ENCODE measurements around the gene THOC5. TPM values are rescaled to one million over a fixed set of nuclear protein-coding genes. Genes with fewer than 3 reads are reported as not detected.

The THOC5 gene
- total RNA-seq, 1 experiment from 2014 or later: 80.6 TPM

GRCh38 chr22:29493636-29494035 lies 59.9 kb downstream of the THOC5 start:
- Histone ChIP-seq H3K9me2 (ENCODE audit: insufficient read depth) (no peaks in the 10 kb centered on the region), H3K4me2 (ENCODE audit: low read length) (no peak overlapping the region), H3K79me2 (ENCODE audit: insufficient read depth, low read length) (no peaks in the 10 kb centered on the region), H2AFZ (ENCODE audit: low read depth, low read length, poor library complexity, severe bottlenecking) (no peak overlapping the region), H3K9me3 (ENCODE audit: control insufficient read depth in 1 of 2, insufficient read depth in 1 of 2, low read depth in 1 of 2, low read length in 2 of 2) (peaks cover 0 to 7% of the 10 kb centered on the region in 2 experiments; a peak in 1 of 4 replicates), H4K20me1 (ENCODE audit: insufficient read depth) (no peaks in the 10 kb centered on the region), H3K27ac (ENCODE audit: low read depth, low read length) (no peak overlapping the region), H3K4me3 (replicated peaks in 1 of 2; ENCODE audit: low read depth in 1 of 2, low read length in 2 of 2) (no peak overlapping the region), H3K9ac (ENCODE audit: low read length) (no peak overlapping the region), H3K4me1 (ENCODE audit: control insufficient read depth in 1 of 2, insufficient read depth in 2 of 2, low read length in 2 of 2) (no peaks in the 10 kb centered on the region), H3K36me3 (ENCODE audit: control insufficient read depth in 1 of 2, insufficient read depth in 2 of 2, low read length in 2 of 2) (no peaks in the 10 kb centered on the region; a peak in 1 of 4 replicates), H3K27me3 (ENCODE audit: insufficient read depth, low read length) (no peaks in the 10 kb centered on the region)
- CTCF ChIA-PET: no interaction called here
- intact Hi-C loops (cut with micrococcal nuclease): no loop called here
- TF ChIP-seq POLR2A (IDR thresholded peaks at IDR 0.05; ENCODE audit: borderline replicate concordance, extremely low read depth, insufficient read depth, insufficient read length) (no peak), SP1 (IDR thresholded peaks at IDR 0.05; ENCODE audit: low read depth) (no peak), EZH2 (IDR thresholded peaks at IDR 0.05) (no peak), EGR1 (IDR thresholded peaks at IDR 0.05; ENCODE audit: low read depth) (no peak), ZFX (IDR thresholded peaks at IDR 0.05) (no peak), TCF7L2 (IDR thresholded peaks at IDR 0.05; ENCODE audit: borderline replicate concordance, extremely low read depth, insufficient read depth, insufficient read length) (no peak), EZH2phosphoT487 (IDR thresholded peaks at IDR 0.05; ENCODE audit: borderline replicate concordance) (no peak), SIN3A (IDR thresholded peaks at IDR 0.05; ENCODE audit: low read depth) (no peak)
- no peak for DNase-seq (ENCODE audit: low read depth, low spot score)
- no peak for ATAC-seq
- RAD21 ChIA-PET (ENCODE audit: low non-redundant PET in 1 of 2, low total read pairs in 2 of 2, uncharacterized antibody in 2 of 2, unreplicated experiment in 2 of 2): no interaction called here
- no TSS peak for BruUV-seq (replicated peaks)
- POLR2A ChIA-PET: no interaction called here

- peaks cover 0 to 7% of the 10 kb centered on the region in 2 experiments; a peak in 1 of 4 replicates for H3K9me3 ChIP-seq (ENCODE audit: control insufficient read depth in 1 of 2, insufficient read depth in 1 of 2, low read depth in 1 of 2, low read length in 2 of 2)
- TF ChIP-seq REST (IDR thresholded peaks at IDR 0.05; ENCODE audit: low read depth) (no peak), ZBTB33 (IDR thresholded peaks at IDR 0.05; ENCODE audit: extremely low read depth, insufficient replicate concordance, low read length) (no peak), SRF (IDR thresholded peaks at IDR 0.05; ENCODE audit: low read depth) (no peak), YY1 (IDR thresholded peaks at IDR 0.05; ENCODE audit: extremely low read depth, insufficient replicate concordance, low read depth, low read length) (no peak)
- H3K4me3 ChIP-seq (replicated peaks in 1 of 2; ENCODE audit: low read depth in 1 of 2, low read length in 2 of 2): no peak overlapping the region
- ChIA-PET CTCF (no interaction called here), RAD21 (ENCODE audit: low non-redundant PET in 1 of 2, low total read pairs in 2 of 2, uncharacterized antibody in 2 of 2, unreplicated experiment in 2 of 2) (no interaction called here), POLR2A (no interaction called here)
- no peak overlapping the region for H3K27ac ChIP-seq (ENCODE audit: low read depth, low read length)
- no peaks in the 10 kb centered on the region for H3K4me1 ChIP-seq (ENCODE audit: control insufficient read depth in 1 of 2, insufficient read depth in 2 of 2, low read length in 2 of 2)
- H3K9ac ChIP-seq (ENCODE audit: low read length): no peak overlapping the region
- no TSS peak for BruUV-seq (replicated peaks)
- H3K36me3 ChIP-seq (ENCODE audit: control insufficient read depth in 1 of 2, insufficient read depth in 2 of 2, low read length in 2 of 2): no peaks in the 10 kb centered on the region; a peak in 1 of 4 replicates
- intact Hi-C loops (cut with micrococcal nuclease): no loop called here
- no peaks in the 10 kb centered on the region for H3K79me2 ChIP-seq (ENCODE audit: insufficient read depth, low read length)
- ATAC-seq (no peak), DNase-seq (ENCODE audit: low read depth, low spot score) (no peak)
- H2AFZ ChIP-seq (ENCODE audit: low read depth, low read length, poor library complexity, severe bottlenecking): no peak overlapping the region
- no peaks in the 10 kb centered on the region for H3K9me2 ChIP-seq (ENCODE audit: insufficient read depth)
- no peaks in the 10 kb centered on the region for H3K27me3 ChIP-seq (ENCODE audit: insufficient read depth, low read length)
- no peak overlapping the region for H3K4me2 ChIP-seq (ENCODE audit: low read length)
- no peaks in the 10 kb centered on the region for H4K20me1 ChIP-seq (ENCODE audit: insufficient read depth)
These were observed 62.5 kb downstream of the THOC5 start for GRCh38 chr22:29491012-29491411.

Measured in HCT116 (cell line).